Stimulated activated CD4-positive, alpha-beta T cell treated with anti-CD3 and anti-CD28 coated beads, Interleukin-4, amount 100 ng/mL, for 48 hours (primary cell): ENCODE data around the gene PFDN6.
A peak's percentile ranks its signal among the peaks of the same experiment; 100 is the strongest.

Experiments
- DNase-seq, 2 donors: peaks; one replicate each; pipeline ENCODE4 v3.0.0-alpha.2; 2020; ENCODE audit warnings: low read depth in 2 of 2

PFDN6 gene

DNA sequence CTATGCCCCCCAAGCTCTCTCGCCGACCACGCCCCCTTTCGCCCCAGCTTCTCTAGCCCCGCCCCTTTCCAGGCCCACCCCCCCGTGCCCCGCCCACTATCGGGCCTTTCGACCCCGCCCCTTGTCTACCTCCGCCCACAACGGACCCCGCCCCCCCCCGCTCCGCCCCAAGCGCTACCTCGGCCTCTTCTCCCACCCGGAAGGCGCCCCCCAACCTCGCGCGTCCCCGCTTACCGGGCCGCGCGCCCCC is 27.9 kb downstream of the PFDN6 start:
- DNase-seq, result no peak

DNA sequence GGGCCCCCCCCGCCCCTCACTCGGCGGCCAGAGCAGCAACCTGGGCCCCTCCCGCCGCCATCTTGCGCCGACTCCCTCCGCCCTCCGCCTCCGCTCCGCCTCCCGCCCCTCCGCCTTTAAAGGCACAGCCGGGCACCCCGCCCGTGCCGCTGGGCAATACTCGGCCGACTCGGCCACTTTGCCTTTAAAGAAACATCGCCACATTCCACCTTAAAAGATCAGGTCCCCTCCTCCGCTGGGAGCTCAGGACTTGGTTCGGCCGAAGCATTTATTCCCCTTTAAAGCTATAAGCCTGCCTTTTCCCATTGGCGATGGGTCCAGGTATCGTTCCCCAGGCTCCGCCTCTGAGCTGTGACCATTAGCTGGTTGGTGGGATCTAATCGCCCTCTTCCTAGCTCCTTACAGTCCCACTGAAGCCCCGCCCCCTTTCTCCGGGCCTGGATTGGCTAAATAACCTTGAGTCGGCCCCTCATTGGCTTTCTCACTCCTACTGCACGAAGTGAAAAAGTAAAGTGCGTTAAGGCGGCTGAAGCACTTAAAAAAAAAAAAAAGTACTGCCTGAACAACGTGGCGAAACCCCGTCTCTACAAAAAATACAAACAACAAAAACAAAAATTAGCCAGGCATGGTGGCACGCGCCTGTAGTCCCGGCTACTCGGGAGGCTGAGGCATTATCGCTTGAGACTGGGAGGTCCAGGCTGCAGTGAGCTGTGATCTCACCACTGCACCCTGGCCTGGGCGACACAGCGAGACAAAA is 28.4 kb downstream of the PFDN6 start, which contains the start of gene ZBTB22:
TSS of gene ZBTB22 (minus strand) at position 76 of the 757 bp plus-strand sequence. CDS start 828 bp downstream, outside the sequence.
- peak; percentile 95 to 97 for DNase-seq

DNA sequence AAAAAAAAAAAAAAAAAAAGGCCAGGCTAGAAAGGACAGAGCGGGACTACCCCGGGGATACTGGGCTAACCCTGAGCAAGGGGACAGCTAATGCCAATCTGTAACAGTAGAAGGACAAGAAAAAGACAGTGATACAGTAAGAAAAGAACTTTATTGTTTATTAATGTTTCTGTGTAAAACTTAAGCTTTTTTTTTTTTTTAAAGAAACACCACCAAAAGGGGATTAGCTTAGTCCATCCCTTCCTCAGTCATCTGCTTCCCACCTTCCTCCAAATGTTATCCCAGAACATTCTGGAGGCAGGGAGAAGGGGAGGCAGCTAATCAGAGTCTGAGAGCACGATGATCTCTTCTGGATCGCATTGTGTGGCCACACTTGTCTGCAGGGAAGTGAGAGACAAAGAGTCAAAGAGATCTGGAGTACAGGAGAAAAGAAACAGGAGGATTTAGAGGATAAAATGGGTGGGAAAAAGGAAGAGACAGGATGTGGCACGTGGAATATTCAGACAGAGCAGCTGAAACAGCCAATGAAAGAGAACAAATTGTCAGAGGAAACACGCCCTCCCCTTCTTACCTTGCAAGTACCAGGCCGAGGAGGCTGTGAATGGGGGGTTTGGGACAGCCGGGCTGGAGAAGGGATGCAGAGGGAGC is 29.1 kb downstream of the PFDN6 start:
- no peak for DNase-seq

DNA sequence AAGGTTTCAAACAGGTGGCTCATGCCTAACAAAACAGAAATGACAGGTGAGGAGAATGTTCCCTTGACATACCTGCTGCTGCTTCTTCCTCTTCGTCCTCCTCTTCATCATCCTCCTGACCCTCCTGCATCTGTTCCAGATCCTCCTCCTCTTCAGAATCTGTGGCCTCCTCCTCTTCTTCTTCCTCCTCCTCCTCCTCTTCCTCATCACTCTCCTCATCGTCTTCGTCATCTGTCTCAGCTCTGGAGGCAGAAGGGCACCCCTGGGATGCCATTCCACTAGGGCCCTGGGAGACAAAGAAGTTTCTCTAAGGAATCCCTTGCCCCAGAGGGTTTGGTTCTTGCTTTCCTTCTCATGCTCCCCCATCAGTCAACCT is 30.5 kb downstream of the PFDN6 start:
- DNase-seq, result no peak

DNA sequence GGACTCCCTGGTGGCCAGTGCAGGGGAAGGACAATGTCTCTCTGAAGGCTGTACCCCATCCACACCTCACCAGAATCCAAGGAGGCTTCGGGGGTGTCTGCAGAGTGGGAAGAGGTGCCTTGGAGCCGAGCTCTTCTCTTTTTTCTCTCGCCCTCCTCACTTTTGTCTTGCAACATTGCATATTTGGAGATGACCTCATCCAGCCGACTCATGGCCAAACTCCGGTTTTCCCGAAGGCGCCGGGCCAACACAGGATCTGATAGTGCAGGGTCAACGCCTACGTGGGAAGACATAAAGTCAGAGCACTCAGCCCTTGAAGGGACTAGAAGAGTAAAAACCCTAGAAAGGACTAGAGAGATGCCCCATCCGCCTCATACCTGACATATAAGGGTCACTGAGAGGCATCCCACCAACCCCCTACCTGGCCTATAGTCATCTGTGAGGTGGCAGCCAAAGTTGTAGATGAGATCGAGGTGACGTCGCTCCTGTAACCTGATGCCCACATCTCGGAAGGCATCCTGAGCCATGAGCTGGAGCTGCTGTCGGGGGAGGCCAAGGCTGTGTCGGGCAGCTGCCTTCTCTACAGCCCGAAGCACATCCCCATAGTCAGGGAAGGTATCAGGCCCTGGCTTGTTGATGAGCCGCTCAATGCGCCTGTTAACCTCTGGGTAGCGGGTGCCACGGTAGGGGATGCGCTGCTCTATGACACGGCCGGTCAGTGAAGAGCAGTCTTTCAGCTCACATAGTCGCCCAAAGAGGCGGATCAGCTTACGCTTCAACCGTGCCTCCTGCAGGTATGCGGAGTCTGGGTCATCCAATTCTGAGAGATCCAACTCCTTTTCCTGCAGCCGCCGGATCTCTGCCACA is 31.1 kb downstream of the PFDN6 start:
- no peak for DNase-seq

DNA sequence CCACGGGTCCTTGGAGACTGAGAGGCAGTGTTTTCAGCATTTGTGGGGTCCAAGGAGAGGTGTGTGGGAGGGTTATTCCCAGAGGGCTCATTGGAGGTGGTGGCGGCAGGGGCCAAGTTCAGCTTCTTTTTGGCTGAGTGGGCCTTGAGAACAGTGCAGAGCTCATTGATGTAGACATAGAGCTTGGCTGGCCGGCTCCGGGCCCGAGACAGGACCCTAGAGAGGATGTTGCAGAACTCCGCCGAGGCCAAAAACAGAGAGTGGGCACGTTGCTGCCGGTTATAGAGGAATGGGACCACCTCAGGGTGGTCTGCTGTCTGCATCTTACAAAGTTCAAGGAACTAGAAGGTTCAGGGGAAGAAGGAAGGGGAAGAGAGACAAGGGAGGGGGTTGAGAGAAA is 31.8 kb downstream of the PFDN6 start:
- DNase-seq, result no peak

DNA sequence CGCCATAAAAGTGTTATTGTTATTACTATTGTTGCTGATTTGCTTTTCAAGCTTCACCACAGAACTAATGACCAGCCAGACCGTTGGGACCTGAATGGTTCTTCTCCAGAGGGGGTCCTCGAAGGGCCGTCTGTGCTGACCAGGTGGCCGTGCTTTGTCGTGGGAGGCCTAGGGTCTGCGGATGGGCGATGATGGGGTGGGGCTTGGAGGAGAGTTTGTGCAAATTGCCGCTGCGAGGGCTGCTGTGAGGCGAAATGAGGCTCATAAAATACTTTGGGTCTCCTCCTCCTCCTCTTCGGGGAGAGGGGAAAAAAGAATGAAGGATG is 34.2 kb downstream of the PFDN6 start:
- DNase-seq, result no peak

DNA sequence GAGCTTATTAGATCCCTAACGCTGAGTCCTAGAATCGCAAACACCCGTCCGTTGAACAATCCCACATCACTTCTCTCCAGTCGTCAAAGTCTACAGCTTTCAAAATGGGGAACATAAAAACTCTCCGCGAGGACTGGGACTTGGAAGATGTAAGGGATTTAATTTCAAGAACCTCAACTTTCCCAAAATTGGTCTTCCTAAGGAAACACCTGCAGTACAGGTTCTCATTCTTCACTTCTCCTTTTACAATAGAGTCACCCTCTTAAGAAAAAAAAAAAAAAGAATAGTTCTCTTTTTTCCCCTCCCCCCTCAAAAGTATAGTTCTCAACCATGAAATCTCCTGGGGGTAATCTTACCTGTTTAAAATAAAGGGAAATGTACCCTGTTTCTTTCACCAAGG is 34.7 kb downstream of the PFDN6 start:
- no peak for DNase-seq

DNA sequence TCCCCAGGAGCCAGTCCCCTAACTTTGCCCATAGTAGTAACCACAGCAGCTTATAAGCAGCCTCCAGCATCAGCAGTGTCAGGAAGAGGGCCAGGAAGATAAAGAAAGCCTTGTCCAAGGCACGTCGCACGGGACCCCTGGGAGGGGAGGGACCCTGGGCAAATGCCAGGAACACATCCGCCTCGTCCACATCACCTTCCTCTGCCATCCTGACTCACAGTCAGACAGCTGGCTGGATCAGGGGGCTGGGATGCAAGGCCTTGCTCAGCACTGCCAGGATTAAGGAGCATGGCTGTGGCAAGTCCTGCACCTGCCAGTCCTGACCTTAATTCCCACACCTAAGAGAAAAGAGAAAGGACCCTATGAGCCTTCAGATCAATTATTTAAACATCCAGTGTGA is 39.7 kb downstream of the PFDN6 start:
- no peak for DNase-seq

DNA sequence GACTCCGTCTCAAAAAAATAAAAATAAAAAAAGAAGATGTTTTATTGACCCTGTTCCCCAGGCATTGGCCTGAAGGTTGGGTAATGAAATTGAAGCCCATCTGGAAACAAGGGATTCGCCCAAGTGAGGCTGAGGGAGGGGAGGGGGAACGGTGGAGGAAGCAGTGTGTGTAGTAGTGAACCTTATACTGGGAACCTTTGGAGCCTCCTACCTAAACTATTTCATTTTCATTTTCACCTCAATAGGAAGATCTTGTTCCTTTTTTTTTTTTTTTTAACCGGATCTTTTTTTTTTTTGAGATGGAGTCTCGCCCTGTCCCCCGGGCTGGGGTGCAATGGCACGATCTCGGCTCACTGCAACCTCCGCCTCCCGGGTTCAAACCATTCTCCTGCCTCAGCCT is 41.3 kb downstream of the PFDN6 start:
- DNase-seq, result no peak

DNA sequence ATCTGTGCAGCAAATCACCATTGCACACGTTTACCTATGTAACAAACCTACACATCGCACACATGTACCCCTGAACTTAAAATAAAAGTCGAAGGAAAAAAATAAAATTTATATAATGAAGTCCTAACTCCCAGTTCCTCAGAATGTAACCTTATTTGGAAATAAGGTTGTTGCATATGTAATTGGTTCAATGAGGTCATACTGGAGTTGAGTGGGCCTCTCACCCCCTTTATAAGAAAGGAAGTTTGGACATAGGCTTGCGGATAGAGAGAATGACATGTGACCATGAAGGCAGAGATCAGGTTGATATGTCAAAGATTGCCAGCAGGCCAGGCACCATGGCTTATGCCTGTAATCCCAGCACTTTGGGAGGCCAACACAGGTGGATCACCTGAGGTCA is 44.3 kb downstream of the PFDN6 start:
- DNase-seq, result no peak

DNA sequence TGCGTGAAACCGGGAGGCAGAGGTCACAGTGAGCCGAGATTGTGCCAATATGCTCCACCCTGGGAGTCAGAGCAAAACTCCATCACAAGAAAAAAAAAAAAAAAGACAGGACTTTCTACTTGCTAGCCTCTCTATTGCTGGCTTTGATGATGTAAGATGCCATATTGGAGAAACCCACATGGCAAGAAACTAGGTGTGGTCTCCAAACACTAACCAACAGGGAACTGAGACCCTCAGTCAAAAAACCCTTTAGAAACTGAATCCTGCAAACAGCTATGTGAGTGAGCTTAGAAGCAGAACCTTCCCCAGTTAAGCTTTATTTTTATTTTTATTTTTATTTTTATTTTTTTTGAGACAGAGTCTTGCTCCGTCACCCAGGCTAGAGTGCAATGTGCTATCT is 46.5 kb downstream of the PFDN6 start:
- no peak for DNase-seq

DNA sequence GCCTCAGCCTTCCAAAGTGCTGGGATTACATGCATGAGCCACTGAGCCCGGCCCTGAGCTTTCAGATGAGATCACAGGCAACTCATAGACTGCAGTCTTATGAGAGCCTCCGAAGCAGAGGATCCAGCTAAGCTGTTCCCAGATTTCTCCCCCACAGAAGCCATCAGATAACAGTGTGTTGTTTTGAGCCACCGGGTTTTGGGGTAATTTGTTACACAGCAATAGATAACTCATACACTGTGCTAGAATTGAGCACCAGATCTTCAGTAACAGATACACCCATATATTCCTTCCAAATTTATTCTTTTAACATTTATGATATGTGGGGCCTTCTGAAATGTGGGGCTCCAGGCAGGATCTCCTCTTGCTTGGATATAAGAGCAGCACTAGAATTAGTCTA is 47.1 kb downstream of the PFDN6 start:
- no peak for DNase-seq

DNA sequence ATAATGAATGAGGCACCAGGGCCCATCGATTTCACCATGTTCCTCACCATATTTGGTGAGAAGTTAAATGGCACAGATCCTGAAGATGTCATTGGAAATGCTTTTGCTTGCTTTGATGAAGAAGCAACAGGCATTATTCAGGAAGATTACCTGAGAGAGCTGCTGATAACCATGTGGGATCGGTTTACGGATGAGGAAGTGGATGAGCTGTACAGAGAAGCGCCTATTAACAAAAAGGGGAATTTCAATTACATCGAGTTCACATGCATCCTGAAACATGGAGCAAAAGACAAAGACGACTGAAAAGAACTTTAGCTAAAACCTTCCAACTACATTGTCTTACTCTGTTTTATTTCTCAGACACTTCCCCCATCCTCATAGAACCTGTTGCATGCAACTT is 49.8 kb downstream of the PFDN6 start:
- DNase-seq, result no peak
